Fibroblast of the aortic adventitia (primary cell): Measurements from ENCODE around the gene FBLIM1. TPM values are rescaled to one million over a fixed set of nuclear protein-coding genes. Genes with fewer than 3 reads are reported as not detected.

Source experiments
- DNase-seq: peaks from one replicate; pipeline ENCODE4 v3.0.0-alpha.2; 2010; ENCODE audit warnings: low read depth
- H3K4me3 ChIP-seq: 2 replicates; pipeline ENCODE4 v1.5.1; 2011; ENCODE audit warnings: low read depth, mild to moderate bottlenecking, control low read depth, low read length, moderate library complexity
- total RNA-seq: library from RNA; depleted of rRNA; stranded (reverse); fragments of >200 nt; gene quantifications from 2 replicates; pipeline ENCODE4 v1.2.3, GENCODE V29; 2012; ENCODE audit warnings: low replicate concordance
- TF ChIP-seq, protein P1 (sequence below): IDR thresholded peaks from 2 replicates; pipeline ENCODE4 v1.5.1; 2011; ENCODE audit warnings: mild to moderate bottlenecking, low read length, control low read depth, inconsistent platforms; ENCODE audit not compliant: insufficient read depth

The FBLIM1 gene
- total RNA-seq, 1 donor, result 41.0 TPM

DNA sequence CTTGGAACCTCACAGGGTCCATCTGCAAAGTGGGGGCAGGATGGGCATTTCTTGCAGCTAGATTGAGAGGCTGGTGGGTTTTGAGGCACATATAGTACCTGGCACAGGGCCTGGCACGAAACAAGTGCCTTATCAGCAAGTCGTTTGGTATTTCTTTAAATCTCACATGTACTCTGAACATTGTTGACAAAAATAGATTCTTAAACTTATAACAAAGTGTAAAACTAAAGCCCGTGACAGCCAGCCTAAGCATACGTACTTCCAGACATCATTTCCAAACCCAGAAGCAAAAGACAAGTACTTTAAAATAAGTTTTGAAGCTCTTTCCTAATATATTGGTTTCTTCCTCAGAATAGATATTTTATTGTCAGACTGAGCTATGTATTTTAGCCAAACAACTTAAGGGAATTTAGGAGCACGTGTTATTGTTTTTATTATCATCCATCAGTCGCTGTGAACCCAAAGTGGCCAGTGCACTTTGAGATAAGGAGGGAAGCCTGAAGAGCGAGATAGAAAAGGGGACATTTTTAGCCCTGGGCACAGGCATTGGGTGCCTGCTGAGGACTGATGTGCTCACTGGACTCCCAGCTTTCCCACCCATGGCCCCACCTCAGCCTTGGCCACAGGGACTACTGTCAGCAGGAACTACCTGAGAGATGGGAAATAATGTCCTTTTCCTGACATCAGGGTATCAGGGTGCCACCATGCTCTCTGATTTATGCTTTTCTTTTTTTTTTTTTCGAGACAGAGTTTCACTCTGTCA lies 3.0 kb downstream of the FBLIM1 start:
- TF ChIP-seq, protein P1, sequence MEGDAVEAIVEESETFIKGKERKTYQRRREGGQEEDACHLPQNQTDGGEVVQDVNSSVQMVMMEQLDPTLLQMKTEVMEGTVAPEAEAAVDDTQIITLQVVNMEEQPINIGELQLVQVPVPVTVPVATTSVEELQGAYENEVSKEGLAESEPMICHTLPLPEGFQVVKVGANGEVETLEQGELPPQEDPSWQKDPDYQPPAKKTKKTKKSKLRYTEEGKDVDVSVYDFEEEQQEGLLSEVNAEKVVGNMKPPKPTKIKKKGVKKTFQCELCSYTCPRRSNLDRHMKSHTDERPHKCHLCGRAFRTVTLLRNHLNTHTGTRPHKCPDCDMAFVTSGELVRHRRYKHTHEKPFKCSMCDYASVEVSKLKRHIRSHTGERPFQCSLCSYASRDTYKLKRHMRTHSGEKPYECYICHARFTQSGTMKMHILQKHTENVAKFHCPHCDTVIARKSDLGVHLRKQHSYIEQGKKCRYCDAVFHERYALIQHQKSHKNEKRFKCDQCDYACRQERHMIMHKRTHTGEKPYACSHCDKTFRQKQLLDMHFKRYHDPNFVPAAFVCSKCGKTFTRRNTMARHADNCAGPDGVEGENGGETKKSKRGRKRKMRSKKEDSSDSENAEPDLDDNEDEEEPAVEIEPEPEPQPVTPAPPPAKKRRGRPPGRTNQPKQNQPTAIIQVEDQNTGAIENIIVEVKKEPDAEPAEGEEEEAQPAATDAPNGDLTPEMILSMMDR, result no peak
- DNase-seq, result no peak
- peak overlapping the region; percentile 57 for H3K4me3 ChIP-seq

DNA sequence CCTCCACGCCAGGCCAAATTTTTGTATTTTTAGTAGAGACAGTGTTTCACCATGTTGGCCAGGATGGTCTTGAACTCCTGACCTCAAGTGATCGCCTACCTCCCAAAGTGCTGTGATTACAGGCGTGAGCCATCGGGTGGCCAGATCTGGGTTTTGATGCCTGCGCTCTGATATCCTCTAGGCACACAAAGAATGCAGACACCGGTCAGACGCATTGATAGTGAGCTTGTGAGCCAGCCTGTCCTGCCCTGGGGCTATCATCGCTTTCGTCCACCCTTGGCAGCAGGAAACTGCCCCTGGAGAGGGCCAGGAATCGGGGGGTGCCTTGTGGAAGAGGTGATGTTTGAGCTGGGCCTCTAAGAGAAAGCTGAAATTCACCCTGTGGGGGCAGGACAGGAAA lies 4.0 kb downstream of the FBLIM1 start:
- H3K4me3 ChIP-seq, result no peak overlapping the region
- no peak for DNase-seq
- TF ChIP-seq, protein P1, result no peak

- TF ChIP-seq, protein P1, result no peak
- H3K4me3 ChIP-seq, result no peak overlapping the region
- DNase-seq, result no peak
Observed at GRCh38 chr1:15764269-15764764, 5.7 kb downstream of the FBLIM1 start.

- TF ChIP-seq, protein P1, result no peak
- no peak overlapping the region for H3K4me3 ChIP-seq
Observed at GRCh38 chr1:15764890-15765289, 6.3 kb downstream of the FBLIM1 start.

GRCh38 chr1:15765495-15766194 lies 7.0 kb downstream of the FBLIM1 start:
- DNase-seq, result peak; percentile 86
- TF ChIP-seq, protein P1, result no peak
- H3K4me3 ChIP-seq, result no peak overlapping the region

More at GRCh38 chr1:15764890-15765289, 6.3 kb downstream of the FBLIM1 start:
- DNase-seq, result no peak

DNA sequence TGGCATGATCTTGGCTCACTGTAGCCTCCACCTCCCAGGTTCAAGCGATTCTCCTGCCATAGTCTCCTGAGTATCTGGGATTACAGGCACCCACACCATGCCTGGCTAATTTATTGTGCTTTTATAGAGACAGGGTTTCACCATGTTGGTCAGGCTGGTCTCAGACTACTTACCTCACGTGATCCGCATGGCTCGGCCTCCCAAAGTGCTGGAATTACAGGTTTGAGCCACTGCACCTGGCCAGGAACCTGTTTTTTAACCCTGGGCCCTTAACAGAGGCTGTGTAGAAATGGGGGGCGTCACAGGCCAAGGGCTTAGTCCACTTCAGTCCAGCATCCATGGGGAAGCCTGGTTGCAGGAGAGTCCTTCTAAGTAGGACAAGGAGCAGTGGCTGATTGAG lies 9.3 kb downstream of the FBLIM1 start:
- no peak overlapping the region for H3K4me3 ChIP-seq
- no peak for DNase-seq
- TF ChIP-seq, protein P1, result no peak
